Measurements from ENCODE around the gene DDX59. TPM values are rescaled to one million over a fixed set of nuclear protein-coding genes. Genes with fewer than 3 reads are reported as not detected.

Gene DDX59
- total RNA-seq = 10 to 100 TPM; 22.1 to 23.9 TPM
- polyA plus RNA-seq (2013, experiment 1 of 2) = 18.1 TPM
- polyA plus RNA-seq (2013, experiment 2 of 2) = 20.1 TPM
- long read RNA-seq, experiment 1, partial matches to known transcripts = 1 of 3 reads
- long read RNA-seq, experiment 1, other reads (novel, unspliced or antisense) = 2 of 3 reads
- long read RNA-seq, experiment 2, transcript DDX59-201 (8 exons, 2,289 nt) = major isoform, 17 of 23 reads
- long read RNA-seq, experiment 2, partial matches to known transcripts = 0 of 23 reads
- long read RNA-seq, experiment 2, other reads (novel, unspliced or antisense) = 6 of 23 reads
- long read RNA-seq, experiment 3, transcript DDX59-201 (8 exons, 2,289 nt) = major isoform, 25 of 88 reads
- long read RNA-seq, experiment 3, partial matches to known transcripts = 30 of 88 reads
- long read RNA-seq, experiment 3, other reads (novel, unspliced or antisense) = 32 of 88 reads
- long read RNA-seq, experiment 4, transcript DDX59-201 (8 exons, 2,289 nt) = major isoform, 12 of 19 reads
- long read RNA-seq, experiment 4, partial matches to known transcripts = 1 of 19 reads
- long read RNA-seq, experiment 4, other reads (novel, unspliced or antisense) = 6 of 19 reads

DNA sequence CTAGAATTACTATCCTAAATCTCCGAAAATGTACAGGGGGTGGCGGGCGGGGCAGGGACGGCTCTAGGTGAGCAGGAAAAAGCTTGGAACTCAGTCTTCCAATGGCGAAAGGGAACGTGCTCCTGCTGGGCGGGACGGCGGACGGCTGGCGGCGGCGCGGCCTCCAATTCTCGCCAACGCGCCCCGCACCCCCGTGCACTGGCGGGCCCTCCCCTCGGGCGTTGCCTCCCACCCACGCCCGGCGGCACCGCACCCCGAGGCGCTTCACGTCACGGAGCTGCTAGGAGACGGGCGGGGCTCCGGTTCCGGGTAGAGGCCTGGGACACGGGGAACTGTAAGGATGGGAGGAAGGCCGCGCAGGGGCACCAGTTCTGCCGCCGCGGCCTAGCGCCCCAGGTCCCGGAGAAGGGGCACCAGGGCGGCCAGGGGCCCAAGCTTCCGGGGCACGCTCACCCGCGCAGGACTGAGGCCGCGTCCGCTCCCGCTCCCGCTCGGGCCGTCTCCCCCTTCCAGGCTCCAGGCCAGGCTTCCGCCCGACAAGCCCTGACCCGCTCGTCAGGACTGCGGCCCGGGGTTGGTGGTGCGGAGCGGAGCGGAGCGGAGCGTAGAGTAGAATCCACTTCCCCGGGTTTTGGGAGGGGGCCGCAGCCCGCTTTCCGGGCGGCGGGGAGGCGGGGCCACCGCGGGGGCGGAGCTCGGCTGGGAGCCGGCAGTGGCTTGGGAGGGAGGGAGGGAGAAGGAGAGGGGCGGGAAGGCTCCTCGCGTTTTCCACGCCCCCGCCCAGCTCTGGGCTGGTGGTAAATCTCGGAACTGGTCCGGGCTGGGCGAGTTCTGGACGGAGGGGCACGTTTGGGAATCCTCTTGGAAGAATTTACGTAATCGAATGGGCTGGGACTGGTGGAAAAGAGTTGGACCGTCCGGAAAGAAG, at the start of gene DDX59:
DDX59 (minus strand) TSS at position 594 of the 928 bp plus-strand sequence. CDS start 3,167 bp downstream, outside the sequence.
- peak within 1 kb of the TSS; percentile 95 for H3K27ac Mint-ChIP-seq
- TF ChIP-seq, protein P1, sequence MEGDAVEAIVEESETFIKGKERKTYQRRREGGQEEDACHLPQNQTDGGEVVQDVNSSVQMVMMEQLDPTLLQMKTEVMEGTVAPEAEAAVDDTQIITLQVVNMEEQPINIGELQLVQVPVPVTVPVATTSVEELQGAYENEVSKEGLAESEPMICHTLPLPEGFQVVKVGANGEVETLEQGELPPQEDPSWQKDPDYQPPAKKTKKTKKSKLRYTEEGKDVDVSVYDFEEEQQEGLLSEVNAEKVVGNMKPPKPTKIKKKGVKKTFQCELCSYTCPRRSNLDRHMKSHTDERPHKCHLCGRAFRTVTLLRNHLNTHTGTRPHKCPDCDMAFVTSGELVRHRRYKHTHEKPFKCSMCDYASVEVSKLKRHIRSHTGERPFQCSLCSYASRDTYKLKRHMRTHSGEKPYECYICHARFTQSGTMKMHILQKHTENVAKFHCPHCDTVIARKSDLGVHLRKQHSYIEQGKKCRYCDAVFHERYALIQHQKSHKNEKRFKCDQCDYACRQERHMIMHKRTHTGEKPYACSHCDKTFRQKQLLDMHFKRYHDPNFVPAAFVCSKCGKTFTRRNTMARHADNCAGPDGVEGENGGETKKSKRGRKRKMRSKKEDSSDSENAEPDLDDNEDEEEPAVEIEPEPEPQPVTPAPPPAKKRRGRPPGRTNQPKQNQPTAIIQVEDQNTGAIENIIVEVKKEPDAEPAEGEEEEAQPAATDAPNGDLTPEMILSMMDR (conservative IDR thresholded peaks at IDR 0.05) = no peak
- peaks cover 25% of the 10 kb centered on the region for H3K4me1 Mint-ChIP-seq
- Histone ChIP-seq H3K36me3 (ENCODE audit: control insufficient read depth, insufficient read depth, low read length) (peaks cover 23% of the 10 kb centered on the region), H3K9me3 (ENCODE audit: control insufficient read depth, low read length) (no peaks in the 10 kb centered on the region), H3K27me3 (ENCODE audit: control insufficient read depth, insufficient read depth, low read length, poor library complexity, severe bottlenecking) (no peaks in the 10 kb centered on the region), H3K9ac (ENCODE audit: extremely low read depth, low read length, poor library complexity, severe bottlenecking) (peak within 1 kb of the TSS; percentile 89), H3K27ac (ENCODE audit: low read depth, low read length) (peak within 1 kb of the TSS; percentile 98), H3K4me3 (ENCODE audit: low read length) (peak within 1 kb of the TSS; percentile 95), H3K4me1 (ENCODE audit: control insufficient read depth, insufficient read depth, low read length) (peaks cover 5% of the 10 kb centered on the region)
- no peaks in the 10 kb centered on the region for H3K27me3 Mint-ChIP-seq (ENCODE audit: insufficient read depth)
- H3K4me3 Mint-ChIP-seq = peak within 1 kb of the TSS; percentile 84
- DNase-seq = peak; percentile 99
- H3K9me3 Mint-ChIP-seq = no peaks in the 10 kb centered on the region
- H3K36me3 Mint-ChIP-seq (ENCODE audit: low read depth) = peaks cover 19% of the 10 kb centered on the region
- WGBS, 2 experiments (ENCODE audit: insufficient coverage in 1 of 2, insufficient read length in 1 of 2) = 0% methylated on average over 10 to 91 of the region's 91 CpGs

- Mint-ChIP-seq H3K27ac (no peak overlapping the region), H3K4me3 (no peak overlapping the region), H3K4me1 (no peaks in the 10 kb centered on the region), H3K27me3 (ENCODE audit: insufficient read depth) (no peaks in the 10 kb centered on the region), H3K36me3 (ENCODE audit: low read depth) (no peaks in the 10 kb centered on the region), H3K9me3 (no peaks in the 10 kb centered on the region)
- 81 to 93% methylated on average over 2 of the region's 2 CpGs for WGBS, 2 experiments (ENCODE audit: insufficient coverage in 1 of 2, insufficient read length in 1 of 2)
- Histone ChIP-seq H3K4me1 (ENCODE audit: control insufficient read depth, insufficient read depth, low read length) (no peaks in the 10 kb centered on the region), H3K36me3 (ENCODE audit: control insufficient read depth, insufficient read depth, low read length) (no peaks in the 10 kb centered on the region), H3K4me3 (ENCODE audit: low read length) (no peak overlapping the region), H3K27ac (ENCODE audit: low read depth, low read length) (no peak overlapping the region), H3K27me3 (ENCODE audit: control insufficient read depth, insufficient read depth, low read length, poor library complexity, severe bottlenecking) (no peaks in the 10 kb centered on the region), H3K9me3 (ENCODE audit: control insufficient read depth, low read length) (no peaks in the 10 kb centered on the region), H3K9ac (ENCODE audit: extremely low read depth, low read length, poor library complexity, severe bottlenecking) (no peak overlapping the region)
- TF ChIP-seq, protein P1 (conservative IDR thresholded peaks at IDR 0.05) = no peak
- no peak for DNase-seq
Measured at GRCh38 chr1:200714504-200715187, 44.9 kb upstream of the DDX59 start.

DNA sequence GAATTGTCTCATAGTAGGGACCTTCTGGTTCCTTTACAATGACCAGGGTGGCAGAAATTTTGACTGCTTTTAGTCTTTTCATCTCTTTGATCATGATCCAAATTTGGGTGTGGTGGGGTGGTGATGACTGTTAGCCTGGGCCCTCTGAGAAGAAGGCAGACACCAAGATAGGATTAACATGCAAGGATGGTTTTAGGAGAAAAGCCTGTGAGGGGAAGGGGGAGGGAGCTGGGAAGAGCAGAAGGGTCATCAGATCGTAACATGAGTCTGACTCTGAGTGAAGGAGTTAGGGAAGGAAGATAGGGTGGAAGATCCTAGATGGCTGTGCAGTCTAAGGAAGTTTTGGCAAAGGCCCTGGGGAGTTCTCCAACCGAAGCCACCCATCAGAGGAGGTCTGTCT, 40.5 kb upstream of the DDX59 start:
- Mint-ChIP-seq H3K4me1 (peaks cover 1% of the 10 kb centered on the region), H3K36me3 (ENCODE audit: low read depth) (no peaks in the 10 kb centered on the region), H3K27me3 (ENCODE audit: insufficient read depth) (no peaks in the 10 kb centered on the region), H3K4me3 (no peak overlapping the region), H3K27ac (no peak overlapping the region), H3K9me3 (no peaks in the 10 kb centered on the region)
- no peaks in the 10 kb centered on the region for H3K27me3 ChIP-seq (ENCODE audit: control insufficient read depth, insufficient read depth, low read length, poor library complexity, severe bottlenecking)
- H3K27ac ChIP-seq (ENCODE audit: low read depth, low read length) = no peak overlapping the region
- TF ChIP-seq, protein P1 (conservative IDR thresholded peaks at IDR 0.05) = no peak
- H3K36me3 ChIP-seq (ENCODE audit: control insufficient read depth, insufficient read depth, low read length) = no peaks in the 10 kb centered on the region
- 85 to 100% methylated on average over 2 of the region's 2 CpGs for WGBS, 2 experiments (ENCODE audit: insufficient coverage in 1 of 2, insufficient read length in 1 of 2)
- no peaks in the 10 kb centered on the region for H3K4me1 ChIP-seq (ENCODE audit: control insufficient read depth, insufficient read depth, low read length)
- H3K4me3 ChIP-seq (ENCODE audit: low read length) = no peak overlapping the region
- DNase-seq = no peak
- no peaks in the 10 kb centered on the region for H3K9me3 ChIP-seq (ENCODE audit: control insufficient read depth, low read length)
- H3K9ac ChIP-seq (ENCODE audit: extremely low read depth, low read length, poor library complexity, severe bottlenecking) = no peak overlapping the region
